Kidney capillary endothelial cell (primary cell): ENCODE measurements around the gene CWC15.
"Not testable (repeated sequence)": the region's sequence is repeated elsewhere in the genome, so short reads cannot be mapped to it uniquely, and the experiment has no call there.

Experiments used
- DNase-seq: peaks from one replicate; pipeline ENCODE4 v3.0.0-alpha.2; 2018; ENCODE audit warnings: low spot score

Gene CWC15

DNA sequence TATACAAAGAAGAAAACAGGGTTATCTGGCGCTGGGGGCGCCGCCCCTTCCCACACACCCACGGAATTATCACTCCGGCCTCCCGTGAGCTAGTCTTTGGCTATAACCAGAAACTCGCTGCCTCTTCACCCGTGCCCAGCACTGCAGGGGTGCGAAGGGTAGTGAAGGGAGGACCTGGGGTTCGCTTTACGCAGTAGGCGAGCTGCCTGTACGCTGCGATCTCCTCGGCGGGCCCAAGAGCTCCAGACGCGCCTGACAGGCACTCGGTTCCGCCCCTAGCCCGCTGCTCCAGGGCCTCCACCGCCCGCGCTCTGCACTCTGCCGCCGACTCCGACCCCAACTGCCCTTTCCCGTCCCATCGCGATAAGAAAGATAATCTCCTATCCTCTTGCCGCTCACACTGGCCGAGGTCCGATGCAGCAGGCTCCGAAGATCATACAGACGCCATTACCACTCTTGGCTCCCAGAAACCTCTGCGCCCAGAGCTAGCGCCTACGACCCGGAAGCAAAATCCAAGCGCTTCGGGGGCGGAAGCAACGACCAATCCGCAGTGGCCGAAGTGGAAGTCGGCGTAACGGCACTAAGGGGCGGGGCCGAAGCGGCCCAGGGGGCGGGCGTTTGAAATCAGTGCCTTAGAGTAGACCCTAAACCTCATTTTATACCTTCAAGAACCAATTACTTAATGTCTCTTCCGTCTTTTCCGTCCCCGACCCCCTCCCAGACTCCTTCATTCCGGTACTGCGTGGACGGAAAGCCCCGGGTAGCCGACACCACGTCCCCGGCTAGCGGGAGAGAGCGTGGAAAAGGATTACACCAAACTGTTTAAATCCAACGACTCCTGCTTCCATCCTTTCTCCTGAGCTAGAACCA lies at the start of gene CWC15, which contains the start of gene KDM4D:
Gene CWC15, minus strand, starts transcription at position 458 of the 870 bp plus-strand sequence. CDS start 1,371 bp downstream, outside the sequence.
Gene KDM4D, plus strand, starts transcription at position 611 of the 870 bp plus-strand sequence. CDS start 23,664 bp downstream, outside the sequence.
- peak; percentile 93 for DNase-seq

DNA sequence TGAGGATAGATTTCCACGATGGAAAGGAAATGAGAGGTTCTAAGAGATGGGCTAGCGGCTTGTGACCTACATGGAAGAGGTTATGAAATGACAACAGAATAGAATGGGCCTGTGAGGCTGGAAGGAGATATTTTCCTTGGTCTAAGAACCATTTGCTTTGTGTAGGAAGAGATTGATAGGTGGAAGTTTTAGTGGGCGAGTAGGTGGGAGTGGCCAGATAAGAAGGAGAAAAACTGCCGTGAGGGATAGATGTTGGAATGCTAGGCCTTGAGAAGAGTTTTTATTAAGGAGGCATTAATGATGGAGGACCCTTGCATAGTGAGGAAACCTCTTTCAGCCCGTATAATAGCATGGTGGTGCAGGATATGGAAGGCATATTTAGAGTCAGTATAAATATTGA lies 48.1 kb upstream of the CWC15 start:
- not testable (repeated sequence) for DNase-seq

- DNase-seq, result no peak
These were observed 42.8 kb upstream of the CWC15 start for GRCh38 chr11:95016139-95016538.

DNA sequence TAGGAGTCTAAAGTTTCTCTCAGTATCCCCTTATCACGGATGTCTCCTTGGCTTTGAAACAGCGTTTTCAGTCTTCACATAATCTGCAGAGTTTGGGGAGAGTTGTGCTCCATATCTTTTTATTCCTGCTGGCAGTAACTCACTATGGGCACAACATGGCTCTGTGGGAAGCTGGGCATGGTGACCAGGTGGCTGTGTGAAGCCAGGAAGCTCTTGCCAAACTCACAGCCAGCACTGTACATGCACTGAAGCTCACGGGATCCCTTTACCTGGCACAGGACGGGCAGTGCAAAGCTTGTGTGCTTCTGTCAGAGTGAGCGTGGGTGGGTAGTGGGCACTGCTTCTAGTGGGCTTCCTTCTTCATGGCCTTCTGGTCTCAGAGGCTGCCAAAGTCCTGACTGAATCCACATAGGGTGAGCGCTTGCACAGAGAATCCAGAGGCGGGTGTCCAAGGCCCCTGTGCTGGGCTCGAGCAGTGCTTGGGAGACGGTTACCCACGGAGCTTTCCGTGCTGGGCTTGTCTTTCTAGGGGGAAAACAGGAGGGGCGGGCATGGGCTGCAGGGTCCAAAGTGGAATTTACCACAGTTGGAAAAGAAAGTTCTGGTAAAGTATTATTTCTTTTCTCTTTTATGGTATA lies 40.9 kb upstream of the CWC15 start:
- no peak for DNase-seq

DNA sequence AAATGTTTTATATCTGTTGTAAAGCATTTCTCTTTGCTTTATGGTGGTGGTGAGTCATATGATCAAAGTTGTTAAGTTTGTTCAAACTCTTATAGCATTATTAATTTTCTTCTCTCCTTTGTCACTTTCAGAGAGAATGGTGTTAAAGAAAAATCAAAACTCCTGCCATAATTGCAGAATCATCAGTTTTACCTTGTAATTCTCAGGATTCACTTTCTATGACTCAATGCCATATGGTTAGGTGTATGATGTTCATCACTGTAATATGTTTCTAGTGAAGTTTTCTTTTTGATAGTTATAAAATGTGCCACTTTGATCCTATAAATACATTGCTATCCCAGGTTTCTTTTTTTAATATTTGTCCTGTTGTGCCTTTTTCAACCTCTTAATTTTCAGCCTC lies 38.0 kb upstream of the CWC15 start:
- DNase-seq, result no peak

- DNase-seq, result no peak
These were observed 32.3 kb upstream of the CWC15 start for GRCh38 chr11:95005642-95006041.

GRCh38 chr11:95003716-95004115 lies 30.4 kb upstream of the CWC15 start:
- no peak for DNase-seq

DNA sequence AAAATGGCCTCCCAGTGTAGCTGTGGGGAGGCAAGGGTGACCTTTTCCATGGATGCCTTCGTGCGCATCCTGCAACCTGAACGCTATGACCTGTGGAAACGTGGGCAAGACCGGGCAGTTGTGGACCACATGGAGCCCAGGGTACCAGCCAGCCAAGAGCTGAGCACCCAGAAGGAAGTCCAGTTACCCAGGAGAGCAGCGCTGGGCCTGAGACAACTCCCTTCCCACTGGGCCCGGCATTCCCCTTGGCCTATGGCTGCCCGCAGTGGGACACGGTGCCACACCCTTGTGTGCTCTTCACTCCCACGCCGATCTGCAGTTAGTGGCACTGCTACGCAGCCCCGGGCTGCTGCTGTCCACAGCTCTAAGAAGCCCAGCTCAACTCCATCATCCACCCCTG lies 24.9 kb upstream of the CWC15 start:
- DNase-seq, result no peak

DNA sequence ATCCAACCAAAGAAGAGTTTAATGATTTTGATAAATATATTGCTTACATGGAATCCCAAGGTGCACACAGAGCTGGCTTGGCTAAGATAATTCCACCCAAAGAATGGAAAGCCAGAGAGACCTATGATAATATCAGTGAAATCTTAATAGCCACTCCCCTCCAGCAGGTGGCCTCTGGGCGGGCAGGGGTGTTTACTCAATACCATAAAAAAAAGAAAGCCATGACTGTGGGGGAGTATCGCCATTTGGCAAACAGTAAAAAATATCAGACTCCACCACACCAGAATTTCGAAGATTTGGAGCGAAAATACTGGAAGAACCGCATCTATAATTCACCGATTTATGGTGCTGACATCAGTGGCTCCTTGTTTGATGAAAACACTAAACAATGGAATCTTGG lies 24.1 kb upstream of the CWC15 start:
- DNase-seq, result no peak

GRCh38 chr11:94993400-94993943 lies 20.1 kb upstream of the CWC15 start:
- no peak for DNase-seq

DNA sequence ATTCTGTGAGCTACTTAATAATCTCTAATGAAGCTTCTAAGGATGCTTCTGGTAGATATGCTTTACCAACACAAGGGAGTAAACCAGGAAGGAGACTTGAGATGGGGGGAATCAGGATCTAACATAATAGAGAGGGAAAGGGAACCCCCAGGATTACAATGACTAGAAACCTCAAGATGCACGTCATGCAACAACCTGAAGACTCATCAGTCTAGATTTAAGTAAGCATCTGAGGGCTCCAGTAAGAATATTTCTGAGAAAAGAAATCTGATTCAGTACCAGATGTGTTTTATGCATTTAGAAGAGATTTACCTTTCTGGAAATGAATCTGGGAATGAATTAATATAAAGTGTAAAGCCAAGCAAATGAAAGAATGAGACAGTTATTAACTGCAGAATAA lies 15.4 kb upstream of the CWC15 start:
- no peak for DNase-seq

GRCh38 chr11:94987378-94987777 lies 14.0 kb upstream of the CWC15 start:
- no peak for DNase-seq

GRCh38 chr11:94975599-94975998 lies 2.2 kb upstream of the CWC15 start:
- no peak for DNase-seq

DNA sequence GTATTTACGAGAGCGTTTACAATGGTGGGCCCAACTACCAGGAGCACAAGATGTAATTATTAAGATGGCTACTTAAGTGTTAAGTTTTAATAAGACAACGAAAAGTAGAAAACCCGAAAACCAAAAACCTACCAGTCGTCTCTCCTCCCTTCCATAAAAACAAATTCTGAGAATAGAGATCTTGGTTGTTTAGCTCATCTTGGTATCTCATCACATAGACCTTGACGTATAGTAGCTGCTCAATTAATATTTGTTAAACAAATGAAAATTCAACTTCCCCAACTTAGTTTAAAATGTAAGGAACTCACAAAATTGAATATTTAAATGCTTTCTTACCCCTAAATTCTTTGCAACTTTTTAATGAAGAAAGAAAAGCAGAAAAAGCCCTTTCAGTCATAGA lies 822 bp upstream of the CWC15 start:
- no peak for DNase-seq

GRCh38 chr11:94972700-94973098 lies 657 bp downstream of the CWC15 start:
- DNase-seq, result no peak

DNA sequence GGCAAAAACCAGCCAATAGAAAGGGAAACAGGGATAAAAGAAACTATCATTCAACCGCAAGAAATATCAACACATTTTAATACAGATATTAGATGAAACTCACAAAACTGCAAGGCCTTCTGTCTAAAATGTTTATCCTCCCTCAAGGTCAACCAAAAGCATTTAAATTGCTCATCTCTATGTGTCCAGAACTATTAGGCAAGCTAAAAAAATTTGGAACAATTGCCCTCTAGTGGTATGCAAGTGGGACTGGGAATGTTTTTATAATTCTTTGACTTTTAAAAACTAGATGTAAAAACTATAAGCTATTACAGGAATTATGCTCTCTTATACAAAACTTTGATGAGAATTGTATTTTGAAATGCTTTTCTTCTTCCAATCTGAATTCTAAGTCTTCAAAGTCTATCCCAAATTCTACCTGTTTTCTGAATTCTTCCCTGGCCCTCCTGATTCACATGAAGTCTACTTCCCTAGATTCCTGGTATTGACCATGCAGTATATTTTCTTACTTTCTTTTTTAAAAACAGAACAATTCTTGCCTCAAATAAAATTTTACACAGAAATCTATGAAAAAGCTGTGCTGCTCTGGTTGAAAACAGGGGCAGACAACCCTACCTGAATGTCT lies 4.9 kb downstream of the CWC15 start:
- DNase-seq, result peak; percentile 57

DNA sequence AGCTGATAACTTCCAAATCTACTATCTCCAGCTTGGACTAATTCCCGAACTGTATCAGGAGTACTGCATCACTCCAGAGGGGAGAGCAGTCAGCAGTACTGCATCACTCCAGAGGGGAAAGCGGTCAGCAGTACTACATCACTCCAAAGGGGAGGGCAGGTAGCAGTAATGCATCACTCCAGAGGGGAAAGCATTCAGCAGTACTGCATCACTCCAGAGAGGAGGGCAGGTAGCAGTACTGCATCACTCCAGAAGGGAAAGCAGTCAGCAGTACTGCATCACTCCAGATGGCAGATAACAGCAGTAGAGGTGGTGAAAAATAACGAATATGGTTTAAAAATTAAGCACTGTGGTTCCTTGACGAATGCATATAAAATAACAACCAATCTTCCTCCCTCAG lies 8.4 kb downstream of the CWC15 start:
- no peak for DNase-seq

DNA sequence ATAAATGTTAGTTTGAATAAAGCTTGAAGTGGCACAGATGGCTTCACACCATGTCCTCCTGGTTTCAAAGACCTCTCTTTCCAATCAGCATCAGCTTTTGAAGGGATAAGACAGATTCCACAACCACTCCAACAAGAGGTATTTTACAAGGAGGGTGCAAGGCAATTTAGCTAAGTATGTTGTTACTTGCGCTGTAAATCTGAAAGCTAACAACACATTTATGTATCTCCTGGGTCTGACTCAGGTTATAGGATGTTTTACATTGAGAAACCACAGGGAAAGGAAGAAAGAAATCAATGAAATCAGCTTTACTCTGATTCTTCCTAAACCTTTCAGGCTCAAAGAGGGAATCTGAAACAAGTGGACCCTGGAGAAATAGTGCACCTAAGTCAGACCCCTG lies 12.1 kb downstream of the CWC15 start:
- DNase-seq, result no peak

GRCh38 chr11:94960488-94960887 lies 12.9 kb downstream of the CWC15 start:
- DNase-seq, result no peak

- DNase-seq, result no peak
These were observed 14.2 kb downstream of the CWC15 start for GRCh38 chr11:94959179-94959578.

DNA sequence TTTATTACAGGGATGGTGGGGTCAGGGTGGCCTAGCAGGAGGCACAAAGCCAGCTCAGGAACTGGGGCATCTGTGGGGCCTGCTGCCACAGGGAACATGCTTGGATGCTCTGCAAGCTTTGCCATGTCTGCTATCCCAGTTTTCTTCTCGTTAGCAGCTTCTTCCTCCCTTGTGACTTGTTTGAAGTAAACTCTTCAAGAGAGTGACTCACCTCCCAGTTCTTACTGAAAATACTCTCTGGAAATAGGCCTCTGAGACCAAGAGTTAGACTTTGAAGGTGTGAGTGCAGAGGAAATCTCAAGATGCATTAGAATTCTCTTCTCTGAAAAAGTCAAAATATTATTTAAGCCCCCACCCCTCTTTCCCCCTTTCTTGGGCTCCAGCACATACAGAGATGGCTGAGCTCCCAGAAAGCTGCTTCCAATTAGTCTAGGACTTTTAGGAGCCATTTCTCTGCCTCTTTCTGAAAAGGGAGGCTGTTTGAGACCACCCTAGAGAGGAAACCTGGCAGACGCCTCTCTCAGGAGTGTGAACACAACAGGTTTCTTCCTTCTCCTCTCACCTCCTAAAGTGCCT lies 15.1 kb downstream of the CWC15 start:
- DNase-seq, result no peak

DNA sequence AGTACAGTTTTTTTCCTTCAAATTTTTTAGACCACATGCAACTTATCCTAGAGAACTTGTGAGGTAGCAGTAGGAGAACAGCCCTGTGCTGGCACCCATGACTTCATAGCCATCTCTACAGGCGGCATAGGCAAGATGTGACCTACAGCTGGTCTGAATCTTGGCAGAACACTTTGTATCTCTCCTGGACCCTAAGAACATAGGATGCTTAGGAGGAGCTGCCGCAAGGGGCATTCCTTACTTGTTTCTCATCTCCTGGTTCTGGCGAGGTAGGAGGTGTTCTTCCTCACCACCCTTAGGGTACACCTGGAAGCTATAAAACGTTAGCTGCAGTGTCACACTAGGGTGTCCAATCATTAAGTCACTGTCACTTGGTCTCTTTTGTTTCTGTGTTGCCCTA lies 16.4 kb downstream of the CWC15 start:
- DNase-seq, result no peak
